DMS79 (cell line): ENCODE measurements around the gene CST2.
"Not testable (repeated sequence)": the region's sequence is repeated elsewhere in the genome, so short reads cannot be mapped to it uniquely, and the experiment has no call there.

Experiments used
- DNase-seq: peaks from one replicate; lab custom pipeline; 2025; lab: John Stamatoyannopoulos, UW

CST2 gene

DNA sequence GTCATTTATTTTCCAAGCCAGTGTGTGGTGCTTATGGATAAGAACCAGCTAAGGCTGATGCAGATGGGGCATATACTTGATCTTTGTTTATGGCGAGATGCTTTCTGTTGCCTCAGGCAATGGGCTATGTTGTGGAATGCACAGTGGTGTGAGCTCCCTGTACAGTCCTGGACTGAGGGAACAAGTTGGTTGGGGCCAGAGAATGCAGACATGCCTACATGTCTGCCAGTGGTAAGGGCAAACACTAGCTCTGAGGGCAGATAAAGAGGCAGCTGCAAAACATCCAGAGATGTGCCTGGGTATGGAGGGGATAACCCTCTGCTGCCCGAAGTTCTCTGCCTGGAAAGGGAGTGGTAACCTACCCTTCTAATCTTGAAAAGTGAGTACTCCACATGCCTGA lies 16.2 kb downstream of the CST2 start:
- not testable (repeated sequence) for DNase-seq

DNA sequence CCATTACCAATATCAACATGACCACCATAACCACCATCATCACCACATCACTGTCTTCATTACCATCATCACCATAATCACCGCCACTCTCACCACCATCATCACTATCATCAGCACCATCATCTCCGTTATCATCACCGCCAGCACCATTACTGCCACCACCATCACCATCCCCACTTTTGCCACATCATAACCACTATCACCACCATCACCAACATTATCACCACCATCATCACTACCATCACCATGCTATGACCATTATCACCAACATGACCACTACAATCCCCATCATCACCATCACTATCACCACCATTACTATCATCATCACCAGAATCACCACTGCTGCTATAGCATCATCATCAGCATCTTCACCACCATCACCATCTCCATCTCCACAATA lies 25.7 kb downstream of the CST2 start:
- DNase-seq, result no peak

DNA sequence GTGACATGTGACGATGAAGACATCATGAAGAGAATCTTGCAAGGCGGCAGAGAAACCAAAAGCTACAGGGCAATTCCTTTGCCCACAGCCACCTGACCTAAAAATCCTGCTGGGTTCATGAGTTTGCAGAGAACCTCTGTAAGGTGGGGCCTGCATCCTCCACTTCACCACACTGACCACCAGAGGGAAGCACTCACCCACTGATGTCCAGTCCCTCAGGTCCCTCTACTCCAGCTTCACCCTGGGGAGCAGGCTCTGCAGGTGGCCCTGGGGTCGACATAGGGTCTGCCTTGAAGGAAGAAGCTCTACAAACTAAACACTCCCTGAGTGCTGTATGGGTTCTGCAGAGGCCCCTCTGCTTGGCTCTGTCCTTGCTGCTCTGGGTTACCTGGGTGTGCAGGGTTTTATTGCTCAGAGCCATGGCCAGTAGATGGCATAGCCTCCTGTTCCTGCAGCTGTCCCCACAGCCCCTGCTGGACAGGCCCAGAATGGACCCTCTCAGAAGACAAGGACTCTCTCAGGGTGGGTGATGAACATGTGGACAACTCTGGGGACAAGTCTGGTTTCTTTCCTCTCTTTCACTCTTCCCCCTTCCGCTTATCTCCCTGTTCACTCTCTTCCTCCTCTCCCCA lies 27.2 kb downstream of the CST2 start:
- not testable (repeated sequence) for DNase-seq

DNA sequence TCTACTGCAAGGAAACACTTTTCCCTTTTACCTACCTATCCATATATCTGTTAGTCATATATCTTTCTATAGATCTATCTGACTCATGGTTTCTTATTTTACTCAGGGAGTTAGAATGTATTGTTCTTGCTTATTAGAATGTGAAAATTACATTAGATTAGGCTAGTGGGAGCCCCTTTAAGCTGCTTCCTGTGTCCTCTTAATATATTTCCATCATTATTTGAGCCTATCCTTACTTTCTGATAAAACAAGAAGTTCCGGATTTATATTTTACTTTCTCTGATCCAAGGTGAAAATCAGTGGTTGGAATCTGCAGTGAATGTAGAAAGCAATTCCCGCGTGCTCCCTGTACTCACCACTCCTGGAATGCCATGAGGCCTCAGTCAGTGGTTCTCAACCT lies 31.0 kb downstream of the CST2 start:
- DNase-seq, result no peak

DNA sequence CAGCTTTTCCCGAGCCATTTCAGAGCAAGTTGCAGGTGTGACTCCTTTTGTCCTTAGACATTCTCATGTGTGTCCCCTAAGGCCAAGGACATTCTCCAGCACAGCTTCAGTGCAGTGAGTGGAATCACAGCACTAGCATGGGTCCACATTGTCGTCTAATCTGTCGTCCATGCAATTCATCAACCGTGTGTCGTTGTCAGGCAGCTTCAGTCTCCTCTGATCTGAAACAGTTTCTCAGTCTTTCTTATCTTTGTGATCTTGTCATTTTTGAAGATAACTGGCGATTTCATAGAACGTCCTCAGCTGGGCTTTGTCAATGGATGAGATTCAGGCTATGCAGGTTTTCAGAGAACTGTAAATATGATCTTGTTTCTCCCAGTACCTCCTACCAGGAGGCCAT lies 31.7 kb downstream of the CST2 start:
- no peak for DNase-seq

DNA sequence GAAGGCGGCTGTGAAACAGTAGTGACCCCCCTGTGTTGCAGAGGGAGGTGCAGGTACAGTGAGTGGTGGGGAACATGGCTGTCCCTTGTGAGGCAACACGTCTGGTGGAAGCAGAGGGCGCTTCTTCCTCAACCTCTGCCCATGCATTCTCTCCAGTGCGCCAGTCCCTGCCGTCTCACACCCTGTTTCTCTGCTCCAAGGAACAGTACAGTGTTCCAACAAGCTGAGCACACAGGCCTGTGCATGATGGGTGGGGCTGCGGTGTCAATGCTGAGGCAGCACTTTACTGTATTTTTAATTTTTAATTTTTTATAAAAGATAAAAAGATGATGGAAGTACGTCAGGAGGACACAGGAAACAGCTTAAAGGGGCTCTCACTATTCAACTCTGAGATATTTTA lies 32.5 kb downstream of the CST2 start:
- no peak for DNase-seq

DNA sequence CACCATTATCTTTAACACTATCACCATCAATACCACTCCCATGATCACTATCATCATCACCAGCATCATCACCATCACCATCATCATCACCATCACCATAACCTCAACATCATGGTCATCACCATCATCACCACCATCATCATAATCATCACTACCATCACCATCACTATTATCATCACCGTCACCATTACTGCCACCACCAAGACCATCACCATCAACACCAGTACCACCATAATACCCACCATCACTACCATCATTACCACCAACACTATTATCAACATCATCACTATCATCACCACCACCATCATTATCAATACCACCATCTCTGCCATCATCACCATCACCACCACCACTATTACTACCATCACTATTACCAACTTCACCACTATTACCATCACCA lies 43.1 kb downstream of the CST2 start:
- DNase-seq, result no peak

DNA sequence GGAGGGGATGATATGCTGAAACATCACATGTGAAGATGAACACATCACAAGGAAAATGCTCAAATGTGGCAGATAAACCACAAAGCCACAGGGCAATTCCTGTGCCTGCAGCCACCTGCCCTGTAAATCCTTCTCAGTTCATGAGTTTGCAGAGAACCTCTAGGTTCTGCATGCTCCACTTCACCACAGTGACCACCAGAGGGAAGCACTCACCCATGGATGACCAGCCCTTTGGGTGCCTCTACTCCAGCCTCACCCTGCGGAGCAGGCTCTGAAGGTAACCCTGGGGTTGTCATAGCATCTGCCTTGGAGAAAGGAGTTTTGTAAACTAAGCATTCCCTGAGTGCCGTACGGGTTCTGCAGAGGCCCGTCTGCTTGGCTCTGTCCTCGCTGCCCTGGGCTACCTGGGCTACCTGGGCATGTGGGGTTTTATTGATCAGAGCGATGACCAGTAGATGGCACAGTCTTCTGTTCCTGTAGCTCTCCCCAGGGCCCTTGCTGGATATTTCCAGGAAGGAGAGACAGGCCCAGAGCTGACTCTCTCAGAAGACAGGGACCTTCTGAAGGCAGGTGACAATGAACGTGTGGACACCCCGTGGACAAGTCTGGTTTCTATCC lies 44.1 kb downstream of the CST2 start:
- no peak for DNase-seq

DNA sequence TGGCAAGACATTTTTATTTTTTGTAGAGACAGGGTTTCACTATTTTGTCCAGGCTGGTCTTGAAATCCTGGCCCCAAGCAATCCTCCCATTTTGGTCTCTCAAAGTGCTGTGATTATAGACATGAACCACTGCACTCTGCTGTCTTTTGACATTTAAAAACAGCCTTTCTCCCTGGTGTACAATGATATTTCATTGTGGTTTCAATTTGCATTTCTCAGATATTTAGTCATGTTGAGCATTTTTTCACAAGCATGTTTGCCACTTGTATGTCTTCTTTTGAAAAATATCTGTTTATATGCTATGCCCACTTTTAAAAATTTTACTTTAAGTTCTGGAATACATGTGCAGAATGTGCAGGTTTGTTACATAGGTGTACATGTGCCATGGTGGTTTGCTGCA lies 47.9 kb downstream of the CST2 start:
- not testable (repeated sequence) for DNase-seq

DNA sequence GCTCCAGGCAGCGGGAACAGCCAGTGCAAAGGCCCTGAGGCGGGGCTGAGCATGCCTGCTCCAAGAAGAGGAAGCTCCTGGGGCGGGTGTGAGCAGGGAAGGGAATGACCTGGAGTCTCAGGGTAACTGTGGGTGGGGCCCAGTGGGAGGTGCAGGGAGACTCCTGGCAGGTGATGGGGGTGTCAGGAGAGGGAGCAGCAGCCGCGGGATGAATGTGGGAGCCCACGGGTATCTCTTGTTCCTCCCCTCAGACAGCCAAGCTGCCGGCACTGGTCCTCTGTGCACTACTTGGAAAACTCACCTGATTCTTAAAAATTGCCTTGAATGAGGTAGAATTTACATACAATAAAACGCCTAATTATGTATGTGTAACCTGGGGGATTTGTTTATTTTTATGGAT lies 49.1 kb downstream of the CST2 start:
- DNase-seq, result not testable (repeated sequence)

DNA sequence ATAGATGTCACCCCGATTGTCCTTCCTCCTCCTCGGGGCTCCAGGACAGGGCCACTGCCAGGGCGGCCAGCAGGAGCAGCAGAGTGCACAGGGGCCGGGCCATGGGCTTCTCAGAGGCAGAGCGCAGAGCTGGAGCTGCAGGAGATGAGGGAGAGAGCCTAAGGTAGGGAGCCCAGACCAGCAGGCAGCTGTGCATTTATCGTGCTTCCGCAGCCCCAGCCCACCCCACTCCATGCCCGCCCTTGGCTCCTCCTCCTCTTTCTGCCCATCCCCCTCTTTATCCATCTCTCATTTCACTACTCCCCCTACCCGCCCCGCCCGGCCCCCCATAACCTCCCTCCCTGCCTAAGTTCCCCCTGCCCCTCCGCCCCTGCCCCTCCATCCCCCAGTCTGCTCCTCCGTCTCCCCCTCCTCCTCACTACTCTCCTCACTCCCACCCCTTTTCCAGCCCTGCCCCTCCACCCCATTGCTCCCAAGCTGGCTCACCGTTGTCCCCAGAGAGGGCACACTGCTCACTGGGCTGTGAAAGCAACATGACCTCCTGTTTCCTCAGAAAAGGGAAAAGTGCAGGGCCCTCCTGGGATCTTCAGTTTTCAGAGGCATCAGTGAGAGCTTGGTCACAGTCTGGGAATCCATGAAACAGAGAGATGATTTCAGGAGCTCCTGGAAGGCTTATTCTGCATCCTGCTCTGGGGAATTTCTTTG lies 50.3 kb downstream of the CST2 start:
- no peak for DNase-seq

DNA sequence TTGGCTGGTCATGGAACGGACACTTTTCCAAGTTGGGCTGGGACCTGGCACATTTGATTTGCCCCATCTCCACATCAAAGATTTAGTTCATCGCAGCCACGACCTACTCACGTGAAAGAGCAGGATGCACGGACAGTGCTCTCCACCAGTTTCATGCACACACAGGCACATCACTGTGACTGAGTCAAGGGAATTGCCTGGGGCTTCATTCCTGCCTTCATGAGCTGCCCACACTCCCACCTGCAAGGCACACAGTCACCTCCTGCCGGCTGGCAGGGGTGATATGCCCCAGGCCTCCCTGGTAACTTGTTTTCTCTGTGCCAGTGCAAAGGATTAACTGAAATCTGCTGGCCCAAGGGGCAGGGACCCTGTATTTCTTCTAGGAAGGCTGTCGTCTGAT lies 52.4 kb downstream of the CST2 start:
- DNase-seq, result no peak
